Esophagus squamous epithelium (tissue), 4 donors: Measurements from ENCODE around the gene DTX1.

Source experiments
- POLR2A ChIP-seq, 4 donors: fragments of 450-650 bp; IDR thresholded peaks; one replicate each; pipeline ENCODE4 v1.6.1; 2017; ENCODE audit warnings: antibody characterized with exemption in 4 of 4, mild to moderate bottlenecking in 4 of 4, moderate library complexity in 3 of 4
- TF ChIP-seq, protein P1 (sequence below), 6 experiments: fragments of 450-650 bp in 4 of 6; fragments of 200-600 bp in 2 of 6; sonication (generic) in 2 of 6; IDR thresholded peaks; one replicate each; pipeline ENCODE4 v1.5.1; 2016 to 2019; ENCODE audit warnings: antibody characterized with exemption in 6 of 6, mild to moderate bottlenecking in 4 of 6, moderate library complexity in 4 of 6

DNA sequence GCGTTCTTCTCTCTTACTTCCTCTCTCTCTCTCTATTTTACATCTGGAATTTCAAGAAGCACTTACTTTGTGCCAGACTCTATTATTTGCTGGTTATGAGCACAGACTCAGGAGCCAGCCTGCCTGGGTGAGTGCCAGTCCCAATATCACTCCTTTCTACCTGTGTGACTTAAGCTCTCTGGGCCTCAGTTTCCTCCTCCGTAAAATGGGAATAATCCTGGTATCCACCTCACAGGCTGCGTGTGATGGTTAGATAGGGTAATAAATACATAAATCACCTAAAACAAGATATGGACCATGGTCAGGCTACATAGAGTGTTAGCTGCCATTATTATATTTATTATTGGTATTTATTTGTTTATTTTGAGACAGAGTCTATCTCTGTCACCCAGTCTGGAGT lies 54.7 kb downstream of the DTX1 start:
- TF ChIP-seq, protein P1, sequence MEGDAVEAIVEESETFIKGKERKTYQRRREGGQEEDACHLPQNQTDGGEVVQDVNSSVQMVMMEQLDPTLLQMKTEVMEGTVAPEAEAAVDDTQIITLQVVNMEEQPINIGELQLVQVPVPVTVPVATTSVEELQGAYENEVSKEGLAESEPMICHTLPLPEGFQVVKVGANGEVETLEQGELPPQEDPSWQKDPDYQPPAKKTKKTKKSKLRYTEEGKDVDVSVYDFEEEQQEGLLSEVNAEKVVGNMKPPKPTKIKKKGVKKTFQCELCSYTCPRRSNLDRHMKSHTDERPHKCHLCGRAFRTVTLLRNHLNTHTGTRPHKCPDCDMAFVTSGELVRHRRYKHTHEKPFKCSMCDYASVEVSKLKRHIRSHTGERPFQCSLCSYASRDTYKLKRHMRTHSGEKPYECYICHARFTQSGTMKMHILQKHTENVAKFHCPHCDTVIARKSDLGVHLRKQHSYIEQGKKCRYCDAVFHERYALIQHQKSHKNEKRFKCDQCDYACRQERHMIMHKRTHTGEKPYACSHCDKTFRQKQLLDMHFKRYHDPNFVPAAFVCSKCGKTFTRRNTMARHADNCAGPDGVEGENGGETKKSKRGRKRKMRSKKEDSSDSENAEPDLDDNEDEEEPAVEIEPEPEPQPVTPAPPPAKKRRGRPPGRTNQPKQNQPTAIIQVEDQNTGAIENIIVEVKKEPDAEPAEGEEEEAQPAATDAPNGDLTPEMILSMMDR (IDR thresholded peaks at IDR 0.05) = no peak
- TF ChIP-seq POLR2A (IDR thresholded peaks at IDR 0.05) = no peak
